Immature natural killer cell (primary cell): Measurements from ENCODE around the gene SRGAP3. TPM values are rescaled to one million over a fixed set of nuclear protein-coding genes. Genes with fewer than 3 reads are reported as not detected.

Source experiments
- DNase-seq, 3 donors: peaks; one replicate each; pipeline ENCODE4 v3.0.0; 2022; ENCODE audit warnings: mixed read lengths in 1 of 3
- H3K27ac Mint-ChIP-seq, 6 donors: one replicate each; pipeline ENCODE4 v1.8.0; 2020; ENCODE audit warnings: mixed read lengths in 6 of 6, mild to moderate bottlenecking in 5 of 6, inconsistent platforms in 4 of 6, moderate library complexity in 3 of 6
- H3K27me3 Mint-ChIP-seq, 3 donors: one replicate each; pipeline ENCODE4 v1.8.0; 2020 to 2021; ENCODE audit warnings: low read depth in 3 of 3, mild to moderate bottlenecking in 3 of 3, mixed read lengths in 3 of 3, moderate library complexity in 3 of 3, inconsistent platforms in 1 of 3
- H3K36me3 Mint-ChIP-seq, 3 donors: one replicate each; pipeline ENCODE4 v1.8.0; 2020; ENCODE audit warnings: mixed read lengths in 3 of 3, inconsistent platforms in 2 of 3, mild to moderate bottlenecking in 2 of 3
- H3K4me1 Mint-ChIP-seq, 2 donors: one replicate each; pipeline ENCODE4 v1.8.0; 2020; ENCODE audit warnings: inconsistent platforms in 2 of 2, mild to moderate bottlenecking in 2 of 2, mixed read lengths in 2 of 2, moderate library complexity in 1 of 2
- H3K4me3 Mint-ChIP-seq, 5 donors: one replicate each; pipeline ENCODE4 v1.8.0; 2020; ENCODE audit warnings: mild to moderate bottlenecking in 5 of 5, mixed read lengths in 5 of 5, inconsistent platforms in 3 of 5, moderate library complexity in 3 of 5
- H3K9me3 Mint-ChIP-seq, 6 donors: one replicate each; pipeline ENCODE4 v1.8.0; 2020; ENCODE audit warnings: mild to moderate bottlenecking in 6 of 6, mixed read lengths in 6 of 6, inconsistent platforms in 4 of 6, moderate library complexity in 3 of 6
- polyA plus RNA-seq, 3 donors: library from polyadenylated mRNA; unstranded; fragments of 300-500 nt; fragmentation: Illumina TruSeq; gene quantifications; one replicate each; pipeline ENCODE4 v1.2.3, GENCODE V29; 2021

Gene SRGAP3
- polyA plus RNA-seq, 3 donors from 2014 or later = 0.29 to 0.99 TPM; not detected in 1

DNA sequence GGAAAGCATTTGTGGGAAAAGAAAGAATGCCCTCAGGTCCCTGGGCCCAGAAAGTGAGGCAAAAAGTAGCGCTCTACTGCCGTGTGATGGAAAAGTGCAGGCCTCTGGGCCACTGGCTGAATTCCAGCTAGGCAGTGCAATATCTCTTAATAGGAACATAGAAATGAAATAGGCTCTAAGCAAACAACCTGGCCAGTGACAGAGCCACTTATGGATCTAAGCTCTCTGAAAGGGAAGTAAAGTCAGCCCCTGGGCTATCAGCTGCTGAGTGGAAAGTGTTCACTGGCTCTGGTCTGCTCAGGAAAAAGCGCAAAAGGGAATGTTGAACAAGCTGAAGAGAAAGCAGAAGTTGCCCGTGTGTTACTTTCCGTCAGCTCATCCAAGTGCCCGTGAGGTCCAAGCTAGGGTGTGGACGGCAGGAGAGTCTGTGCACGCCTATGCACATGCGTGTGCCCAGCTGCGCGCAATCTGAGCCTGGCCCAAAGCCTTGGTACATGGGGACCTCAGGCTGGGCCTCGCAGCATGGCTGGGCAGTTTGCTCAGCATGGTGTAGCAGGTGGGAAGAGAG, 212.2 kb downstream of the SRGAP3 start:
- Mint-ChIP-seq H3K9me3 (no peaks in the 10 kb centered on the region), H3K4me3 (no peak overlapping the region), H3K27me3 (peaks cover 0 to 2% (median 0%) of the 10 kb centered on the region in 3 donors), H3K36me3 (no peaks in the 10 kb centered on the region), H3K4me1 (no peaks in the 10 kb centered on the region), H3K27ac (no peak overlapping the region)
- DNase-seq = no peak

DNA sequence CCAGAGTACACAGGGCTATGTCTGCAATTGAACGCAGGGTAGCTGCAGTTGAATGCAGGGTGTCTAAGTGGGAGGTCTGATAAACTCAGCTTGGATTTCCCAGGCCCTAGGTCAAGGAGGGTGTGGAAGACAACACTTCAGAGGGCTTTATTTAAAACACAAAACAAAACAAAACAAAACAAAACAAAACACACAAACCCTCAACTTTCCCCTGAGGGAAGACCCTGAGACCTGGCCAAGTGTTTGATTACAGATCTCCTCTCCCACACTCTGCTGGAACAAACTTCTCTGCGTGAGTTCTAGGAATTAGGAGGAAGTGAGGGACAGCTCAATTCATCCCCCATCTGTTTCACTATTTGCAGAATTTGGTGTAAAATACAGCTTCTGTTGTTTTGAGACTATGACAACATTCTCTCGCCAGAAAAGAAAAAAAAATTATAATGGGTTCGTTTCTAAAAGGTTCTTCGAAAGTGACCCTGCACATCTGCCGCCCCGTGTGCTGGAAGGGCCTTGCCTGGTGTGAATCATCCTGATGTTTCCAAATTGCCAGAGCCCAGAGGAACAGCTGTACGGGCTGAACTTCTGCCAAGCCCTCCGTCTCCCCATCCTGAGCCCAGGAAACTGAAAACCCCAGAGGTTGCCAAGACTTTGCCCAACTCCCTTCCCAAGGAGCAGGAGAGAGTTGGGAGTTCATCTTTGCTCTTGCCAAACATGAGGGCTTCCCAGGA, 212.9 kb downstream of the SRGAP3 start:
- Mint-ChIP-seq H3K27me3 (no peaks in the 10 kb centered on the region), H3K9me3 (no peaks in the 10 kb centered on the region), H3K27ac (no peak overlapping the region), H3K36me3 (no peaks in the 10 kb centered on the region), H3K4me1 (no peaks in the 10 kb centered on the region), H3K4me3 (no peak overlapping the region)
- no peak for DNase-seq

DNA sequence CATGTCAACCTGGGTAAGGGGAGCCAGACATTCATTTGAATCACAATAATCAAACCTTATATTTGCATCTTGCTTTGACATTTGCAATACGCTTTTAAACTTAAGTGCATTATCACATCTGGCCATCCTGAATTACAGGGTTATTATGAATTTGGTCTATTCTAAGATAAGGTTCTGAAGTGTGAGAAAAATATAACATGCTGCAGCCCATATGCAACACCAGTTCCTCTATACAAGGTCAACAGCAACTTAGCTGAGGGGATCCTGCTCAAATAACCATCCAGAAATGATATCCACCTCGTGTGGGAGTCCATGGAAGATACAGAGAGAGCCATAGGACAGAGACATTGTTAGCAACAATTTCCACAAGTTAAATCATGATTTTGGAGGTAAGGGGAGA, 213.5 kb downstream of the SRGAP3 start:
- Mint-ChIP-seq H3K27me3 (no peaks in the 10 kb centered on the region), H3K4me3 (no peak overlapping the region), H3K4me1 (no peaks in the 10 kb centered on the region), H3K36me3 (no peaks in the 10 kb centered on the region), H3K27ac (no peak overlapping the region), H3K9me3 (no peaks in the 10 kb centered on the region)
- no peak for DNase-seq

DNA sequence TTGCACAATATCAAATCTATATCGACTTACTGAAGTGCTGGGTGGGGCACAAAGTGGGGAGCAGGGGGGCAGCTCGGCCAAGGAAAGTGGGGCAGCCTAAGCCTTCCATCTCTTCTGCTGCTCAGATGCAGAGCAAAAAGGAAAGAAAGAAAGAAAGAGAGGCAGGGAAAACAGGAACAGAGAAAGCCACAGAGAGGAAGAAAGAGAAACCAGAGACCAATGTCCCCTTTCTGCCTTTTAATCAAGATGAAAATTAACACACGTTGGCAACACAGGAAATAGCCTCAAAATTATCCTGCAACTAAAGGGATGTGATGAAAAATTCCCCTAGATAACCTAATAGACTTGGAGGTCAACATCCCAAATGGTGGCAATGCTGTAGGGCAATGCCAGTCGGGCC, 214.0 kb downstream of the SRGAP3 start:
- no peaks in the 10 kb centered on the region for H3K9me3 Mint-ChIP-seq
- H3K27ac Mint-ChIP-seq = no peak overlapping the region

DNA sequence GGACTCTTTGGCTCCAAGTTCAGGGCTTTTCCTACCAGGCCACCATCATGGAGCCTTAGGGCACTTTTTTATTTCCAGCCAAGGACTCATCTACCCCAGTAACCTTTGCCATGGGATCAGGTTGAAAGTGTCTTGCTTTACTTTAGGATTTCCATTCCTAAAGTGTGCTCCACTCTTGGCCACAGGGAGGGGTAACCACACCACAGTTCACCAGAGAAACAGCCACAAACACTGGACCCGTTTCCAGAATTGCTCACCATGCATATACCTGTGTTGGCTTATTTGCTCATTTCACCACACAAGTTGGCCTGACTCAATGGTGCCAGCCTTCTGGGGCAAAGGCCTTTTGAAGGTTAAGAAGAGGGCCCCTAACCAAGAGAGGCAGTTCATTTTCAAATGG, 215.6 kb downstream of the SRGAP3 start:
- H3K27me3 Mint-ChIP-seq = no peaks in the 10 kb centered on the region
- H3K4me1 Mint-ChIP-seq = no peaks in the 10 kb centered on the region
- no peak overlapping the region for H3K27ac Mint-ChIP-seq
- H3K9me3 Mint-ChIP-seq = no peaks in the 10 kb centered on the region
- no peak overlapping the region for H3K4me3 Mint-ChIP-seq
- no peak for DNase-seq
- H3K36me3 Mint-ChIP-seq = no peaks in the 10 kb centered on the region

More for the DNA sequence above, 214.0 kb downstream of the SRGAP3 start:
- no peak overlapping the region for H3K4me3 Mint-ChIP-seq
- DNase-seq = no peak
- H3K27me3 Mint-ChIP-seq = no peaks in the 10 kb centered on the region
- no peaks in the 10 kb centered on the region for H3K36me3 Mint-ChIP-seq
- no peaks in the 10 kb centered on the region for H3K4me1 Mint-ChIP-seq

DNA sequence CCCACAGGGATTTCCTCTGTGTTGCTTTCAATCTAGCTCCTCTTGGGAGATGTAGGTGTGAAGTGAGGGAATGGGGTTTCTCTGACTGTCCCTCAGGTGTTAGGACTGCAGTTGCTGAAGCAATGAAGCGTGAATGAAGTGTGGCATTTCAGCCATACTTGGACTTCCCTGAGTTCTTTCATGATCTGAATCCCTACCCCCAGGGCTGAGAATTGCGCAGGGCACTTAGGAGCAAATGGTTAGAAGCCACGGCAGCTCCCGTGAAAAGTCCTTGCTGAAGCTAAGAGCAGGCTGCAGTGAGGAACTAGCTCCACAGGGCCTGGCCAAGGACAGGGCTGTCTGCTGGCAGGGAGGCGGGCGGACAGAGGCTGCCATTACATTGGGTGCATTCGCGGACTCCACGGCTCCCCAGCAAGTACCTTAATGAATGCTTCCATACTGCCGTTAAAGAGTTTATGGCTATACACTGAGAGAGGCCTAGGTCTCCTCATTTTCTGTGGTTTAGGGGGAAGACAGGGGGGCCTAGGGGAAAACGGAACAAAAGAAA, 217.1 kb downstream of the SRGAP3 start:
- Mint-ChIP-seq H3K9me3 (no peaks in the 10 kb centered on the region), H3K27ac (no peak overlapping the region), H3K4me1 (no peaks in the 10 kb centered on the region), H3K27me3 (no peaks in the 10 kb centered on the region), H3K4me3 (no peak overlapping the region), H3K36me3 (no peaks in the 10 kb centered on the region)
- DNase-seq = no peak

DNA sequence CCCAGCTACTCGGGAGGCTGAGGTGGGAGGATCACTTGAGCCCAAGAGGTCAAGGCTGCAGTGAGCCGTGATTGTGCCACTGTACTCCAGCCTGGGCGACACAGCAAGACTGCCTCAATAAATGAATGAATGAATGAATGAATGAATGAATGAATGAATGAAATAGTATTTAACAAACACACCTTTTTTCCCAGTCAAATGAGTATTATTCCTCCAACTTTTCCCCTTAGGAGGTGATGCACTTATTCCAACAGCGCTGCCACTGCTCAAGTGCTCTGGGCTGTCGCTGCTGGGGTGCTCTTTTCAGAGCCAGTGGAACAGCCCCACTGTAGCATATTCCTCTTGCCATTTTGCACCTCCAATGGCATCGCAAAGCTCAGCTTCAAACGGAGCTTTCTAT, 219.4 kb downstream of the SRGAP3 start:
- peaks cover 0 to 2% (median 0%) of the 10 kb centered on the region in 6 donors for H3K9me3 Mint-ChIP-seq
- no peaks in the 10 kb centered on the region for H3K36me3 Mint-ChIP-seq
- no peak for DNase-seq
- H3K4me3 Mint-ChIP-seq = no peak overlapping the region
- H3K4me1 Mint-ChIP-seq = no peaks in the 10 kb centered on the region
- peaks cover 0 to 4% (median 0%) of the 10 kb centered on the region in 3 donors for H3K27me3 Mint-ChIP-seq
- H3K27ac Mint-ChIP-seq = no peak overlapping the region

DNA sequence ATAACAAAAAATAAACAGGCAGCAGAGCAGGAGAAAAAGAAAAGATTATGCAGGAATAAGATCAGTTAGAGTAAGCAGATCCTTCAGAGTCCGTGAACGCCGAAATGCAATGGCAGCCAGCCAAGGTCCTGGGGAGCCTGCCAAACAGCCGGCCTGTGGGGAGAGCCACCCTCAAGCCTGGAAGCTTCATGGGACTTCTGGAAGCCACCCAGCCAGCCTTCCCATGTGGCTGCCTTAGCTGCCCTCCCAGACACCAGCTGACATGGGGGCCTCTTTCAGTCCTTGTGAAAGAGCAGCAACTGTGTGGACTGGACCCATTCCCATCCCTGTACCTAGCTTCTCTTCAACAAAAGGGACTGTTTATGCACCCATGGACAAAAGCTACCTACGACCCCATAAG, 221.3 kb downstream of the SRGAP3 start:
- H3K36me3 Mint-ChIP-seq = no peaks in the 10 kb centered on the region
- no peak overlapping the region for H3K4me3 Mint-ChIP-seq
- H3K9me3 Mint-ChIP-seq = peaks cover 0 to 2% (median 0%) of the 10 kb centered on the region in 6 donors
- no peak for DNase-seq
- peaks cover 0 to 4% (median 2%) of the 10 kb centered on the region in 3 donors for H3K27me3 Mint-ChIP-seq
- no peak overlapping the region for H3K27ac Mint-ChIP-seq
- H3K4me1 Mint-ChIP-seq = no peaks in the 10 kb centered on the region

DNA sequence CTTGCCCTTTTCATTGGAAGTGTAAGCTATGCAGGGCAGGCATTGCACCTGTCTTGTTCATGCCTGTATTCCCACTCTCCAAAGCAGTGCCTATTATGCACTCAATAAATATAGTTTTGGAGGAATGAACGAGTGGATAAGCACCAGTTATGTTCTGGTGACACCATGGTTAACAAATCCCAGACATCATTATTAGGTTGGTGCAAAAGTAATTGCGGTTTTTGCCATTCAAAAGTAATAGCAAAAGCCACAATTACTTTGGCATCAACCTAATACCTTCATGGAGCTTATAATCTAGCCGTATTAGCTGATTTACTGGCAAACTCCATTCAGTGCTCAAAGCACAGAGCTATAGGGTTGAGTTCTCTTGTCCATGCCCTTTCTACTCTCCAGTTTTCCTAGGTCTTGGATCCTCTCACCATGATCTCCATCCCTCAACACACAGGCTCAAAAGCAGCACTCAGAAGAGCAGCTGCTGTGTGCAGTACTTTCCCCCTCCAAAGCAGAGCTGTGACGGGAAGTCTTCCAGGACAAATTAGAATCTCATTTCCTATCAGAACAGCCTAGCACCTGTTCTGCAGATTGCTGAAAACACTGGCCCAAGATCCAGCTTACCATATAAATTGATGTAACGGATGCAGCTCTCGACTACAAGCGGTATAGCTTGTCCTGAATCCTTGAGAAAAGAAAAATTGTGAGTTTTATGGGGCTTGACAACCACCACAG, 223.0 kb downstream of the SRGAP3 start:
- no peak for DNase-seq
- no peaks in the 10 kb centered on the region for H3K36me3 Mint-ChIP-seq
- H3K4me1 Mint-ChIP-seq = no peaks in the 10 kb centered on the region
- H3K27me3 Mint-ChIP-seq = peaks cover 1 to 4% (median 2%) of the 10 kb centered on the region in 3 donors
- peaks cover 0 to 2% (median 0%) of the 10 kb centered on the region in 6 donors for H3K9me3 Mint-ChIP-seq
- H3K27ac Mint-ChIP-seq = no peak overlapping the region
- no peak overlapping the region for H3K4me3 Mint-ChIP-seq

DNA sequence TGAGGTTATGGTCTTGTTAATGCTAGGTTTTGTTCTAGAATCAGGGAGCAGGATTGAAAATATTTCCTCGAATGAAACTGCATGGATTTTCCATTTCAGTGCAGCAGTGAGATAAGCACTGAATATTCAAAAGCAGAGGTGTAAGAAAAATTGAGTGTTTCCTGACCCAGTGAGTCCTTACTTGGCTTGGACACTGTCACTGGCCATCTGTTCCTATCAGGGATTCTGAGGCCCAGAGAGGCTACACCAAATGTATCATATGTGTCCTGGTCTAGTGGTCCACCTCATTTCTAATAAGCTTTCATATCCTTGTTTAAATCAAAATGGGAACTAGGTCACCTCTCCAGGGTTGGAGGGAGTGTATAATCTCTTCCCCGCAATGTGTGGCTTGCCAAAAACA, 225.1 kb downstream of the SRGAP3 start:
- no peaks in the 10 kb centered on the region for H3K36me3 Mint-ChIP-seq
- H3K27ac Mint-ChIP-seq = no peak overlapping the region

DNA sequence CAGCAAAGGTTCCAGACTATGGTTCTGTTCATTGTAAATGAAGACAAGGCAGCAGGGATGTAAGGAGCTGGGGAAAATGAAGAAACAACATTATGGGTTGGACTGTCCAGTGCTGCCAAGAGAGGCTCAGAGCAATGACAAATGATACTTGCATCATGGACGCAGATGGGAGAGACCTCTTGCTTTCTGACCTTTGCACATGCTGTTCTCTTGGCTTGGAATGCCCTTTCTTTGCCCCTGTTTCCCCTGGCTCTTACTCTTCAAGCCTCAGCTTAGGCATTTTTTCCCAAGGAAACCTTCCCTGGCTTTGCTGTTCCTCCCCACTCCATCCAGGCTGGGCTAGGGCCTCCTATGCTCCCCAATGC, 226.2 kb downstream of the SRGAP3 start:
- H3K36me3 Mint-ChIP-seq = no peaks in the 10 kb centered on the region
- H3K4me3 Mint-ChIP-seq = no peak overlapping the region
- no peak overlapping the region for H3K27ac Mint-ChIP-seq
- peaks cover 1 to 4% (median 2%) of the 10 kb centered on the region in 3 donors for H3K27me3 Mint-ChIP-seq
- no peak for DNase-seq
- H3K4me1 Mint-ChIP-seq = no peaks in the 10 kb centered on the region
- peaks cover 0 to 2% (median 0%) of the 10 kb centered on the region in 6 donors for H3K9me3 Mint-ChIP-seq

More for the DNA sequence above, 225.1 kb downstream of the SRGAP3 start:
- no peak for DNase-seq
- Mint-ChIP-seq H3K4me3 (no peak overlapping the region), H3K27me3 (peaks cover 1 to 4% (median 2%) of the 10 kb centered on the region in 3 donors), H3K9me3 (peaks cover 0 to 2% (median 0%) of the 10 kb centered on the region in 6 donors), H3K4me1 (no peaks in the 10 kb centered on the region)

DNA sequence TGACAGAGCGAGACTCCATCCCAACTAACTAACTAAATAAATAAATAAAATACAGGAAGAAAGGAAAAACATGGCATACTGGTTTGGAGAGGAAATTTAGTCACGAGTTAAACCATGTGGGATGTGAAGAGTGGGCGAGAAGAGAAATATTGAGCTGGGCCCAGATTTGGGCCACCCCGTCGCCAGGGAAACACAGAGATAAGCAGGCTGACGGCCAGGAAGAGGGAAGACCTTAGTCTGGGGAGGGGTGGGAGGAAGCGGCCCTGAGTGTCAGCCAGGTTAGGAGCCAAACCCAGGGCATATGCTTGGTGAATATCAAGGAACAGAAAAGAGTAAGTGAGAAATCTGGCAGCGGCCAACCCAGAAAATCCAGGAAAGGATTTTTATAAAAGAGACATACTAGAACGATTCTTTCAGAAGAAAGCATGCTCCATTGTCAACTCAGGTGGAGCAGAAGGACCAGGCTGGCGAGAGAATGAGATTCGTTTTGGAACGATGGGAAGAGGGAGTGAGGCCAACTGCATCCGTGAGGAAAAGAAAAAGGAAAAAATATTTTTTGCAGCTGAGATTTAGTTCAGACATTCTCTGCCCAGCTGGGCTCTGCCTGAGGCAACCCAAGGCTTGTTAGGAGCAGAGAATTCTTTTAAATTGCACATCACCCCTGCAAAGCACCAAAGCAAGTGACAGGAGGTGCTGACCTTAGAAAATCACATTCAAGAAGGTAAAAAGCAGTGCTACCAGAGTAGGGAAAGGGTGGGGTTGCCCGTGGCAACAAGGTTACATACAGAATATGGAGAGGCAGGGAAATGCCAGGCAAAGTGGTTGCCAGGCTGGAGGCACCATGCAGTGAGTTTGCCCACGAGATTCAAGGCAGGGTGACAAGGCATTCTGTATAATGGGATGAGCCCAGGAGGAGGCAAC, 226.9 kb downstream of the SRGAP3 start:
- DNase-seq = no peak
- H3K4me3 Mint-ChIP-seq = no peak overlapping the region
- H3K36me3 Mint-ChIP-seq = no peaks in the 10 kb centered on the region
- no peaks in the 10 kb centered on the region for H3K4me1 Mint-ChIP-seq
- H3K27me3 Mint-ChIP-seq = peaks cover 1 to 5% (median 4%) of the 10 kb centered on the region in 3 donors
- H3K27ac Mint-ChIP-seq = no peak overlapping the region
- H3K9me3 Mint-ChIP-seq = peaks cover 0 to 2% (median 0%) of the 10 kb centered on the region in 6 donors

DNA sequence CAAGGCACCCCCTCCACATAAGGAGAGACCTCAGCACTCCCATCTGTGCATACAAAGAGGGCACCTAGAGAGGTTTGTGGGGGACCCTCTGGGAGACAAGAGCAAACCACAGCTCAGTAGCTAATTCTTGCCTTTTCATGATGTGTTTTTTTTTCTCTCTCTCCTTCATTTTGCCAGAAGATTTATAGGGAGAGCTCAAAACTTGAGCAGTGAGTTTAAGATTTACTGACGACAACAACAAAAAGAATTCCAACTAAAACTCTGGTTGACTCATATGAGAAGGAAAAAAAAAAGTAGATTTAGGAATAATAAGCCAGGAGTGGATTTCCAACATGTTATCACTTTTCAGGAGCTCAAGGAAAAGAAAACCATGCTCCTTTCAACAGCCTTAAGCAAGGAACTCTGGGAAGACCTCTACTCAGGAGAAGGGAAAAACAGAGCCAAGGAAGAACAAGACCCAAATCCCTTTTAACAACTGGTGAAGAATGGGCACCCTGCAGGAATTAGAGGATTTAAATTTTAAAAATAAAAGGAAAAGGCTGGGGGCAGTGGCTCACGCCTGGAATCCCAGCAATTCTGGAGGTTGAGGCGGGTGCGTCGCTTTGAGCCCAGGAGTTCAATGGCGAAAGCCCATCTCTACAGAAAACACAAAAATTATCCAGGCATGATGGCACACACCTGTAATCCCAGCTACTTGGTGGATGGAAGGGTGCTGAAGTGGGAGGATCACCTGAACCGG, 228.0 kb downstream of the SRGAP3 start:
- no peak for DNase-seq
- H3K27ac Mint-ChIP-seq = no peak overlapping the region
- no peaks in the 10 kb centered on the region for H3K9me3 Mint-ChIP-seq
- no peak overlapping the region for H3K4me3 Mint-ChIP-seq
- peaks cover 1 to 5% (median 5%) of the 10 kb centered on the region in 3 donors for H3K27me3 Mint-ChIP-seq
- no peaks in the 10 kb centered on the region for H3K36me3 Mint-ChIP-seq
- no peaks in the 10 kb centered on the region for H3K4me1 Mint-ChIP-seq
